Left renal cortex interstitium (tissue), 4 donors: ENCODE data around the gene MFF. TPM values are rescaled to one million over a fixed set of nuclear protein-coding genes. Genes with fewer than 3 reads are reported as not detected.
A peak's percentile ranks its signal among the peaks of the same experiment; 100 is the strongest.

Source experiments
- DNase-seq, 4 donors: peaks; one replicate each; pipeline ENCODE4 v3.0.0-alpha.2; 2013; ENCODE audit warnings: low read depth in 4 of 4, low spot score in 2 of 4, missing footprints in 1 of 4
- polyA plus RNA-seq, 4 donors: library from polyadenylated mRNA; unstranded; fragments of 120-200 nt; gene quantifications; one replicate each; pipeline ENCODE4 v1.2.1, GENCODE V29; 2013; ENCODE audit not compliant: insufficient read length in 4 of 4

The MFF gene, protein sequence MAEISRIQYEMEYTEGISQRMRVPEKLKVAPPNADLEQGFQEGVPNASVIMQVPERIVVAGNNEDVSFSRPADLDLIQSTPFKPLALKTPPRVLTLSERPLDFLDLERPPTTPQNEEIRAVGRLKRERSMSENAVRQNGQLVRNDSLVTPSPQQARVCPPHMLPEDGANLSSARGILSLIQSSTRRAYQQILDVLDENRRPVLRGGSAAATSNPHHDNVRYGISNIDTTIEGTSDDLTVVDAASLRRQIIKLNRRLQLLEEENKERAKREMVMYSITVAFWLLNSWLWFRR
- polyA plus RNA-seq: 100 to 1,000 TPM; 124 to 144 (median 134) TPM

- DNase-seq: peak; percentile 77 to 92 (median 86)
Measured at GRCh38 chr2:227324995-227325838, at the start of gene MFF. Gene MFF (plus strand): TSS chr2:227325251. CDS start chr2:227330666, 5,415 bp downstream.

- DNase-seq: no peak
Measured at GRCh38 chr2:227280895-227281294, 44.2 kb upstream of the MFF start.

DNA sequence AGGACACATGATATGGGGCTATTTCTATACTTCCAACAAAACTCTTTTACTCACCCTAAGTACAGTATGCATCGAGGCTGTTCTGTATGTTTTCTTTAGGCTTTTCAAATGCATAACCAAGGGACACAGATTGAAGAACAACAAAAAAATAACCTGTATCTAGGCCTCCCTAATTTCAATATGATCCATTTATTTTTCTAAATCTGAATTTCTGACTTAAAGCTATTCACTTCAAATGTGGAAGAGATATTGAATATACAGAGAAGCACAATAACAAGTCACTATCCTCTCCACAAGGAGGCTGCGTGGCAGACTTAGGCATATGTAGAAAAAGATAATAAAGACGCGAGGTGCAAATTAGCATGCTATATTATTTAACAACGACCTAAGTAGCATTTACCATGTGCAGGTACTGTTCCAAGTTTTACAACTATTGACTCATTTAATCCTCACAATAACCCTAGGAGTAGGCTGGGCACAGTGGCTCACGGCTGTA is 39.3 kb upstream of the MFF start:
- DNase-seq: no peak

DNA sequence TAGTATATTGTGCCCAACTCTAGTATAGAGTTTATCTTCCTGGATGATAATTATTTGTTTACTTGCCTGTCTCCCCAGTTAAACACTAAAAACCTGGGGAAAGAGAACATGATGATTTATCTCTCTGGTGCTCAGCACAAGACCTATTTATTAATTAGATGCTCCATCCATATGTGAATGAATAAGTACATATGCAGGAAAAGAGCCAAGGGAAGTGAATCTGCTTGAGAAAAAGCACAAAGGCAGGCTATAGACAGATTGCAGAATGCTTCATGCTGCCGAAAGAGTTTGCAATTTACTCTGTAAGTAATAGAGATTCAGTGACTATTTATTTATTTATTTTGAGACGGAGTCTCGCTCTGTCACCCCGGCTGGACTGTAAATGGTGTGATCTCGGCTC is 37.3 kb upstream of the MFF start:
- DNase-seq: no peak

GRCh38 chr2:227292314-227292713 is 32.7 kb upstream of the MFF start:
- DNase-seq: no peak

DNA sequence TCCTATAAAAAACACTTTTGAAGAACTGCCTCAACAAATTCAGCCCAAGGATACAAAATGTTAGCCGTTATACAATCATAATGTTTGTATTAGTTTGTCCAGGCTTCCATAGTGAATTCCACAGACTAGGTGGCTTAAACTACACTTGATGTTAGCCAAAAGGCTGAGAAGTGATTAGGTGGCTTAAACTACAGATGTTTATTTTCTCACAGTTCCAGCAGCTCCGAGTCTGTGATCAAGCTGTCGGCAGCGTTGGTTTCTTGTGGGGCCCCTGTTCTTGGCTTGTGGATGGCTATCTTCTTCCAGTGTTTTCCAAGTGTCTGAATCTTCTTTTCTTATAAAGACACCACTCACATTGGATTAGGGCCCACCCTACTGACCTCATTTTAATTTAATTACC is 31.5 kb upstream of the MFF start:
- no peak for DNase-seq

GRCh38 chr2:227295806-227296205 is 29.2 kb upstream of the MFF start:
- DNase-seq: no peak

- DNase-seq: no peak
Measured at GRCh38 chr2:227296671-227297405, 28.2 kb upstream of the MFF start.

- DNase-seq: no peak
Measured at GRCh38 chr2:227301523-227301922, 23.5 kb upstream of the MFF start.

DNA sequence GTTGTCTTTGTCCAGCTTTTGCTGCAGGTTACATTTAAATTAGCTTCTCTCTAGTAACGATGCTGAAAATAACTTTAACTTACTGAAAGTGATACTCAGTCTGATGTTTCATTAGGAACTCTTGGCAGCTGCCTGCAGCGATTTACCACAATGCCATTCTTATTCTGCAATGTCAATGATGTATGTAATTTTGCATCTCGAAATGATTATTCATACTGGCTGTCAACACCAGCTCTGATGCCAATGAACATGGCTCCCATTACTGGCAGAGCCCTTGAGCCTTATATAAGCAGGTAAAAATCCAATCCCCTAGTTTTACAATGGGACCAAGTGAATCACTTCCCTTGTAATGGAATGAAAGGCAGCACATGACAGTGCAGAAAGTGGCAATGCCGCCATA is 16.3 kb upstream of the MFF start:
- DNase-seq: no peak

- no peak for DNase-seq
Measured at GRCh38 chr2:227310756-227311110, 14.3 kb upstream of the MFF start.

GRCh38 chr2:227311861-227312506 is 13.1 kb upstream of the MFF start:
- no peak for DNase-seq

- DNase-seq: no peak
Measured at GRCh38 chr2:227312579-227312978, 12.5 kb upstream of the MFF start.

DNA sequence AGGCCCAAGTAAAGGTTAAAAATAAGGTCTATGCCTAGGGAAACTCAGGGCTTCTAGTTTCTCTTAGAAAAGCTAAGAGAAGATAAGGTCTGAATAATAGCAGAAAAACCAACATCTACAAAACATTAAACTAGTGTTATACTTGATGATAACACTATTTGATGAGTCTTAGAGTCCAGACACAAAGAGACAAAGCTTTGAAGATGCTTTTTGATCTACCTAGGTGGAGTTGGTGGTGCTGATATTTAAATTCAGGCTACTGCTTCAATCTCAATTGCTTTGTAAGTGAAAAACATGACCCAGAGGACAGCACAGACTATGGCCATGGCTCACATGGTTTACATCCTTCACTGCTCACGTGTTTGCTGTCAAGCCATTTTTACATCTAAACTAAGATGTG is 11.7 kb upstream of the MFF start:
- no peak for DNase-seq

DNA sequence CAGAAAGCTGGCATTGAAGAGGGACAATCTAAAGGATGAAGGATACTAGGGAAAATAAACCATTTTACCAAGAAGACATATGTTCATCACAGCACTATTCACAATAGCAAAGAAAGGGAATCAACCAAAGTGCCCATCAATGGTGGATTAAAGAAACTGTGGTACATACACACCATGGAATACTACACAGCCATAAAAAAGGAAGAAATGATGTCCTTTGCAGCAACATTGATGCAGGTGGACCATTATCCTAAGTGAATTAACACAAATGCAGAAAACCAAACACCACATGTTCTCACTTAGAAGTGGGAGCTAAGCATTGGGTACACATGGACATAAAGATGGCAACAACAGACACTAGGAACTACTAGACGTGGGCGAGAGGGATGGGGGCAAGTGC is 7.2 kb upstream of the MFF start:
- DNase-seq: no peak

DNA sequence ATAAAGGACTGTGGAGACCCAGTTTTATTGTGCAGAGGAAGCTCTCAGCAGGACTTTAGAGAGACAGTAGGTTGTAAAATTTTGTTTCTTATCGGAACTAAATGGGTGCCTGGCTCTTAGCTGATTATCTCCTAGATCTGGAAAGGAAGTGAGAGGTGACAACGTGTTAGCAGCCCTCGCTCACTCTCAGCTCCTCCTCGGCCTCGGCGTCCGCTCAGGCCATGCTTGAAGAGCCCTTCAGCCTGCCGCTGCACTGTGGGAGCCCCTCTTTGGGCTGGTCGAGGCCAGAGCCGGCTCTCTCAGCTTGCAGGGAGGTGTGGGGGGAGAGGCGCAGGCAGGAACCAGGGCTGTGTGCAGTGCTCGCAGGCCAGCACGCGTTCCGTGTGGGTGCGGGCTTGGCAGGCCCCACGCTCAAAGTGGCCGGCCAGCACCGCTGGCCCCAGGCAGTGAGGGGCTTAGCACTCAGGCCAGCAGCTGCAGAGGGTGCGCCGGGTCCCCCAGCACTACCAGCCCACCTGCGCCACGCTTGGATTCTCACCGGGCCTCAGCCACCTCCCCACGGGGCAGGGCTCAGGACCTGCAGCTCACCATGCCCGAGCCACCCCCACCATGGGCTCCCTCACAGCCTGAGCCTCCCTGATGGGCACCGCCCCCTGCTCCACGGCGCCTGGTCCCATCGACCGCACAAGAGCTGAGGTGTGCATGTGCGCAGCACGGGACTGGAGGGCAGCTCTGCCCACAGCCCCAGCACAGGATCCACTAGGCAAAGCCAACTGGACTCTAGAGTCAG is 4.6 kb upstream of the MFF start:
- DNase-seq: no peak

DNA sequence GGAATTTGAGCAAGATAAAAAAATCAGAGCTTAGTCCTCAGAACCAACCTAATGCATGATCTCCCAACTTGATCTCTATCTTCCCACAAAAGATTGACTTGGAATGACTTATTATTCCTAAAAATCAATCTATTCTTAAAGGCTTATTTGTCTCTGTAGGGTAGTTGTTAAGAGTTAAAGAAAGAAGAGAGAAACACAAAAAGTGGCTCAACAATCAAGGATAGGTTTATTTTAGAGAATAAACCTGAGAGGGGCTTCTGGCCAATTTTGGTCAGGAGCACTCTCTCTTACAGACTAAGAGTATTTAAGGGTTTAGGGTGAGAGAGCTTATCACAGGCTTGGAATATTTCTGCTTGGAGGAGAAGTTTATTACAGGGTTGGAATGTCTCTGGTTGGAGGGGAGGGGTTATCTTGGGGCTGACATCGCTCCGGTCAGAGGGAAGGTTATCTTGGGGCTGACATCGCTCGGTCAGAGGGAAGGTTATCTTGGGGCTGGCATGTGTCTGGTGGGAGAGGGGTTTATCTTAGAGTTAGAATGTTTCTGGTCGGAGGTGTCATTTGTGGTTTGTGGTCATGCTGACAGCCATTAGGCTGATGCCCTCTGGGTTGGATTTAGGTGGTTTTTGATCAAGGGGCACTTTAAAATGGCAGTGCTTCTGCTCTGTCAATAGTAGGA is 2.4 kb upstream of the MFF start:
- DNase-seq: no peak

DNA sequence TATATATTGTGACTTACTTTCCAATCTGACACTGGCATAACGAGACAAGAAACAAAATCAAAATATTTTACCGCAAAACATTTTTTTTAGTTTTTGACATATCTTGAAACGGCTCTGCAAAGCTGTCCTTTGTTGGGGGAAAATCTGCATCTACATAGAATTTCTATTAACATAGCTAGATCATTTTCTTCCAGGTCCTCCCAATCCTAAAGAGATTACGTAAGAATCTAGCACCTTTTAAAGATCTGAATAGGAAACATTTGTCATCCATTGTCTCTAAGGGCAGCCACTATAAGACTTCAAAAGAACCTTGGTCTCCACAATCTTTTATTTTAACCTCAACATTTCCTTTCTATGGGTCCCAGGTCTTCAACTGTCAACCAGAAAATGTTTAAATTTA is 1.2 kb upstream of the MFF start:
- no peak for DNase-seq

DNA sequence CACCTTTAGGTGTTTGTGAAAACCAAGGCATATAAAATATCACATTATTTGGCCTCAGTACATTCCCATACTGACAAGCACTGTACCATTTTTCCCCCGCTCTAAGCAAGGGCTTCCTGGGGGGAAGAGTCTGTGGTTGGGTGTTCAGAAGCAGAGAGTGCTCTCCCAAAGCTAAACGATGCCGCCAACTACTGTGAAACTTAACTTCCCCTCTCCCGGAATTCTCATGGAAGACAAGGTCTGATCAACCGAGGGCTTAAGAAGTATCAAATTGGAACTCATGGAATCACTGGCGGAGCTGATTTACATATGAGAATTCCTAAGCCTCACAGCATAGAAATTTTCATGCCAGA is 433 bp upstream of the MFF start:
- peak in 1 of 4 donors; percentile 15 for DNase-seq

DNA sequence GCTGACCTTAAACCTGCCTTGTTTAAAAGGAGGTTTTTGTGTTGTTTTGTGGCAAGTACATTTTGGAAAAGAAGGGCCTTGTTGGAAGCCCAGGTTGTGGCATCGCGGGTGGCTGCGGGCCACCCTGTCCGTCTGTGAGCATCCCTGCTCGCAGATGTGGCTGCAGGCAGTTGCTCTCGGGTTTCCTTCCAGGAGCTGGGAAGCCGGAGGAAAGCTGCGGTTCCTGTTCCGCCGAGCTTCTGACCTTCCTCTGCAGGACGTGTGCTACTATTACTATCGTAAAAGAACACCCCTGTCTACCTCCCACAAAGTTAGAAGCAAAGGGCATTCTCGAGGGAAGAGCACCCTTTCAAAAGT is 766 bp downstream of the MFF start:
- DNase-seq: peak in 1 of 4 donors; percentile 15
